Activated CD4-positive, alpha-beta T cell treated with anti-CD3 and anti-CD28 coated beads, Interleukin-2, amount 50 U/mL, for 16 hours (primary cell): ENCODE results near the gene ABR.
"Not testable (repeated sequence)": the region's sequence is repeated elsewhere in the genome, so short reads cannot be mapped to it uniquely, and the experiment has no call there.

ENCODE experiments used
- DNase-seq: peaks from one replicate; pipeline ENCODE4 v3.0.0-alpha.2; 2020

The ABR gene

DNA sequence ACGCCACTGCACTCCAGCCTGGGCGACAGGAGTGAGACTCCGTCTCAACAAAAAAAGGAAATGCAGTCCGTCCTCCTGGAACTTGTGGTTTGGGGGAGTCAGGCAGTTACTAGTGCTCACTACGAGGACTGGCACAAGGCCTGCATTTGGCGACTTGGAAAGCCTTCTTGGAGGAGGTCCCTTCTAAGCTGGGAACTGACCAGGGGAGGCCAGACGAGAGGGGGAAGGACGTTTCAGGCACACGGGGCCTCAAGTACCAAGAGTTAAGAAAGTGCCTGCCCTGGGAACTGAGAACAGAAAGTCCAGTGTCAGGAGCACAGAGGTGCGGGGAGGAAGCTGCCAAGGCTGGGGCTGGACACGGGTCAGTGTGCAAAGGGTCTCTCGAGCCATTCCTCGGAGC is 89.9 kb downstream of the ABR start:
- no peak for DNase-seq

DNA sequence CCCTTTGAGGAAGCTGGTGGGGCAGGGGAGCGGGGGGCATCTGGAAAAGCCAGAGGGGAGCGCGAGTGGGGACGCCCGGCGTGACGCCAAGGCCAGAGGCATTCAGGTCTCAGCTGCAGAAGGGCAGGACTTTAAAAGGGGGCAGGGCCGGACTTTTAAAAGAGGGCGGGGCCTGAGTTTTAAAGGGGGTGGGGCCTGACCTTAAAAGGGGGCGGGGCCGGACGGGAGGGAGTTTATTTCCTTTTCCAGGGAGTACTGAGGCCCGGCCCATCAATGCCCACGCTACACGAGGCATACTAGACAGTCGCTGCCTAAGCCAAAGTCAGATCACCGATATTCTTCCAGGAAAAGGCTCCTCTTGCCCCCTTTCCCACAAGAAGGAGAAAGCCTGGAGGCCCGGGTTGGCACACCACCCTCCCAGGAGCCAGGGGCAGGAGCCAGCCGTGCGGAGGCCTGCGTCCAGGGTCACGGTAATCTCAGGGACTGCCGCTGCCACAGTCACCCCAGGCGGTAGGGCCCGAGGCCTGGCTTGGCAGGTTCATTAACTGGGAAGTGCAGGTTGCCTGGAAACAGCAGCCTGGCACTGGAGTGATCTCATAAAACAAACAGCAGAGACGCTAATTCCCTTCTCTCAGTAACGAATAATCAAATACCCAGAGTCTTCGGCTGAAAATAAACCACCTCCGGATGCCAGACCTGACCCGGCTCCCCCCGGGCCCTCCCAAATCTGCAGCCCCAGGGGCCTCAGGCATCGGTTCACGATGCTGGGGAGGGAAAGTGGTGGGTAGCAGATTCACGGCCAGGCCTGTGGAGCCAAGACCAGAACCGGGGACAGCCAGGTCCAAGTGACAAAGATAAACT is 92.2 kb downstream of the ABR start:
- DNase-seq, result no peak

DNA sequence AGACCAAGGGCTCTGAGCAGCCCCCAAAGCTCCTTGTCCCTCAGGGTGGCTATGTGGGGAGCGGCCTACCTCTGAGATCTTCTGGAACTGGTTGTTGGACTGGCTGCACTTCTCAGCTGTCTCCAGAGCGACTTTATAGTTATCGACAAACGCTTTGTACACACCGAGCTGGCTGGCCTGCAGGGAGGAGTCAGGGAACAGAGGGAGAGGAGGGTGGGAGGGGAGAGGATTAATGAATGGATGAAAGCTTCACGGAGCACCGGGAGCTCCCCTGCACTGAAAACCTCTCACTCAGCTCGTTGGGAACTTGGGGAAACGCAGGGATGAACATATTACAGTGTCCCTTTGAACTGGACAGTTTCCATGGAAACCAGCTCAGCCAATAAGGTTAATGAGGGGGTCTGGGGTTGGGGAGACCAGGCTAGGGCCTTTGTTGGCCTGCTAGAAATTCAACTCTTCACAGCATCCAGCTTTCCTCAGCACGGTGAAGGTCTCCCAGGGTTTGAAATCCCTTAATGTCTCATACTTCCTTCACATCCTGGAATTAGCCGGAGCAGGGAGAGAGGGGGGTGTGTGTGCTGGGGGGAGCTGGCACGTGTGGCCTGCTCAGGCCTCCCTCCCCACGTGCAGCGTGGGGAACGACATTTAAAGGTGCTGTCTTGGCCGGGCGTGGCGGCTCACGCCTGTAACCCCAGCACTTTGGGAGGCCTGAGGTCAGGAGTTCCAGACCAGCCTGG is 96.2 kb downstream of the ABR start:
- DNase-seq, result no peak

DNA sequence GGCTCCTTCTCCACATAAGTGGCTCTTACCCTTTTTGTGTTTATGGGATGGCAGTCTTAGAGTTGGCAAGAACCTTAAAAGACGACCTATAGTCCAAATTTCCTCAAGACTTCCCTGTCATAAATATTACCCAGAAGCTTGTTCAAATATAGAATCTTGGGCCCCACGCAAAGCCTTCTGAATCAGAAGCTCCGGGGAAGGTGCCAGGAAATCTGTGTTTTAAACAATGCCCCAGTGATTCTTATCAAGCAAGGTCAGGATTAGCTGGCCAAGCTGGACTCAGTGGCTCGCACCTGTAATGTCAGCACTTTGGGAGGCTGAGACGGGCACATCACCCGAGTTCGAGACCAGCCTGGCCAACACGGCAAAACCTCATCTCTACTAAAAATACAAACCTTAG is 97.2 kb downstream of the ABR start:
- no peak for DNase-seq

DNA sequence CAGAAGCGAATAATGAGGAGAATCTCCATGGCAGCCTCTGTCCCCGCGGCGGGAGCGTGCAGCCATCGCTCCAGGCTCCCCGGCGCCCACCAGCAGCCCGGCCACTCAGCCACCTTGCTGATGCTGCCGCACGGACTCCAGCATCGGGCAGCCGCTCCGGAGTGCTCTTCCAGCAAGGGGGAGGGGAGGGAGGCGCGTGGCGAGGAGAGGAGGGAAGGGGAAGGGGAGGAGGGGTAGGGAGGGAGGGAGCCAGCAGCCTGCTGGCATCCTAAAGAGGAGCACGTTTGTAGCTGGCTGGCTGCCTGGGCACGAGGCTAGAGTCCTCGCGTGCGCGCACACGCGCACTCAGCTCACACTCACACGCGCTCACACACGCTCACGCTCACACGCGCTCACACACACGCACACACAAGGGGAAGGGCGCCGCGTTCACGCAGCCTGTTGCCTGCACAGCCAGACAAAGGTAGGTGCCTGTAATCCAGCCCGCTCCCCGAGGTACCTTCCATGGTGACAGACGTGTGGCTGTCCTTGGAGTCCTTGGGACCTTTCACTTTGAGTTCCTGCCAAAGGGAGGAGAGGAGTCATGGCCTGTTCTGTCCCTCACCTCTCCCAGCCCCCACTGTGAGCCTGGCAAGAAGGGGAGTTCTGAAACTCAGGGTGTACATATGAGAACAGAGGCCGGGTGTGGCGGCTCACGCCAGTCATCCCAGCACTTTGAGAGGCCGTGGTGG is 100.8 kb downstream of the ABR start:
- no peak for DNase-seq

DNA sequence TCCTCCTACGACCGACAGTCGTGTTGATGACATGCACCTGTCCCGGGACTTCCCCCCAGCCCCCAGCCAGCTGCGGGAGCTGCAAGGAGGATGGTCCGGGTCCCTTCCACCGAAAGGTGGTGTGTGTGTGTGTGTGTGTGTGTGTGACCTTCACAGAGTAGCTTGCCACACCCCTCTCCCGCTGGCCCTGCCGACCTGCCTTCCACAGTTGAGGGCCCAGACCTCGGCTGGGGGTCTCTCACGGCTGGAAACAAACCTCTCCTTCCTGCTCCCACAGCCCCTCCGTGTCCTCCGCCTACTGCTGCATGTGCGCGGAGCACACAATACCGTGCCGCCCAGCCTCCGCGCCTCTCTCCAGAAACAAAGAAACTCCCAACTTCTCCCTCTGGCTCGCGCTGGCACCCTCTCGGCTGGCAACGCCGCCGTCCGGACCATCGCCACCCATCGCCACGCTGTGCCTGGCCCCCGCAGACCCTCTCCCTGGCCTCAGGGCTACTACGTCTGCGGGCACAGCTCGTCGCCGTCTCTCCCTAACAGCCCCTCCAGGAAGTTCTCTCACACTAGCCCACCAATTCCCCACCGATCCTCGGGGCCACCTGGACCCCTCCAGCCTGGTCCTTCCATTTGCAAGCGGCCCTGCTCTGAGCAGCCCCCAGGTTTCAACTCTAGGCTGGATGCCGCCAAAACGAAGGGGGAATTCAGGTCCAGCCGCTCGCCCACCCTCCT is 101.6 kb downstream of the ABR start:
- DNase-seq, result no peak

DNA sequence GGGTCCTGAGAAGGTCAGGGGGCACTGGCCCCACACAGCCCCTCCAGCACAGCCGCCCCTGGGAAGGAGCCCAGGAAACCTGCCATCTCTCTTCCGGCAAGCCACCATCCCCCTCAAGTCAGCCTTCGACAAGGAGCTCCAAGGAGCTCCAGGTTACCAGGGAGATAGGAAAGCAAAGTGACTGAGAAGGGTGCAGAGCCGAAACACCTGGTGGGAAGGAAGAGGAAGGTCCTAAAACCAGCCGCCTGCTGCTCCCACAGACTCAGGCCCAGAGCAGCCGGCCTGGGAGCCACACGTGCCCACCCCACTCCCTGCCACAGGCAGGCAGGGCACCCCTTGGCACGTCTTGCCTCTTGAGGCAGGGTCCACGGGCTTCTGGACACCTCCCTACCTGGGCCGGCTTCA is 102.2 kb downstream of the ABR start:
- DNase-seq, result no peak

DNA sequence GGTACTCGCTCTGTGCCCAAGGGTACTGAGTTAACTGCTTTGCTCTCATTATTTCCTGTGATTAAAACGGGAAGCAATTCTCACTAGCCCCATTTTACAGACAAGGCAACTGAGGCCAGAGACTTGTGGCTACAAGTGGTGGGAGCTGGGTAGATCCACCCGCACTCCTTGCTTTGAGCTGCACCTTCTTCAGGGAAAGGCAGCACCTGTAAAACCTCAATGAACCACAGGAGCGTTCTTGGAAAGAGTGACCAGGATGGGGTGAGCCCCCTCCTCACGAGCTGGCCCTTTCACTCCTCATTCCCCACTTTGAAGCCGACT is 102.8 kb downstream of the ABR start:
- no peak for DNase-seq

DNA sequence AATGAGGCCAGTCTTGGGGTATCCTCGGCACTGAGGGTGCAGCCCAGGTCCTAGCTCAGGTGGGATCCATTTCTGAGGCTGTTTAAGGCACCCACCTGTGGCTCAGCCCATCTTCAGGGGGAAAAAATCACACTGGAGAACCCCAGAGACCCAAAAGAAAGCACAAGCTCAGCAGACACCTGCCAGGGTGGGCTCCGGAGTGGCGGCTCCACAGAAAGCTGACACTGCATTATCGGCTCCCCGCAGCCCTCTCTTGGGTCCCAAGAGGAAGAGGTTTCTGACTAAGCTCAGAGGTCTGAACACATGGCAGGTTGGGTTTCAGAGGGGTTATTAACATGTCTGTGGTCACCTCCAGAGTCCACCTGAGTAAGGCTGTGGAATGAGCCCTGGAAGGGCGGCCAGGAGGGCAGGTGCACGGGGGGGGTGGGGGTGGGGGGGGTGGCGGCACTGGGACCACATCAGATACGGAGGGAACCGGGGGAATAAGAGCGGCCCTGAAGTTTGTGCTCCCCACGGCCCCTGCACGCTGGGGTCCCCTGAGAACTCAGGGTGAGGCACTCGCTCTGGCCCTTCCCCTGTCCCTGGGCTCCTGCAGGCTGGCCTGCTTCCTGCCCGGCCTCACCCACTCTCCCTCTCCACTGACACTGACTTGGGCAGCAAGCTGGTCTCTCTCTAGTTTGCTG is 103.3 kb downstream of the ABR start:
- DNase-seq, result no peak

DNA sequence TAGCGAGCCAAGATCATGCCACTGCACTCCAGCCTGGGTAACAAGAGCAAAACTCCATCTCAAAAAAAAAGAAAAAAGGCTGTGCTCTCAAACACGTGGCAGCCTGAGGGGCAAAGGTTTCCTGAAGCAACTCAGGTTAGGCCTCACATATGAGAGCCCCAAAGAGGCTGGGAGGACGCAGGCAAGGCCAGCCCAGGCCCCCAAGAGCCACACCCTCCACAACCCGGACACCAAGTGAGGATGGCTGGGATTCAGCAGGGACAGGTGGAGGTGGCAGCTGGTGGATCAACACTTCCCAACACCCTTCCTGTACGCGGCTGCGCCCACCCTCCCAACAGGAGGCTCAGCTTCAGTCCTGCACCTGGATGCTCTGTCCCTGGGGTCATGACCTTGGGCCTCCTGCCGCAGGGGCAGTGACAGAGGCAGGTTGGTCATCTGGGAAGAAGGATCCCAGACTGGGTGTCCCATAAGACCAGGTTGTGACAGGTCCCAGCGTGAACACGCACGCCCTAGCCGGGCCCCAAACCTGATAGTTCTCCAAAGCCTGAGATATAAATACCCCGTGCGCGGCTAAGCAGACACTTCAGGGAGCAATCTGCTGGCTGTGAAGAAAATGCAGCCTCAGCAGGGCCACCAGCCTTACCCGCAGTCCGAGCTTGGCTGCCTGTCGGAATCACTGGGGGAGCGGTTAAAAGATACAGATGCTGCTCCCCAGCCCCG is 104.7 kb downstream of the ABR start:
- DNase-seq, result no peak

DNA sequence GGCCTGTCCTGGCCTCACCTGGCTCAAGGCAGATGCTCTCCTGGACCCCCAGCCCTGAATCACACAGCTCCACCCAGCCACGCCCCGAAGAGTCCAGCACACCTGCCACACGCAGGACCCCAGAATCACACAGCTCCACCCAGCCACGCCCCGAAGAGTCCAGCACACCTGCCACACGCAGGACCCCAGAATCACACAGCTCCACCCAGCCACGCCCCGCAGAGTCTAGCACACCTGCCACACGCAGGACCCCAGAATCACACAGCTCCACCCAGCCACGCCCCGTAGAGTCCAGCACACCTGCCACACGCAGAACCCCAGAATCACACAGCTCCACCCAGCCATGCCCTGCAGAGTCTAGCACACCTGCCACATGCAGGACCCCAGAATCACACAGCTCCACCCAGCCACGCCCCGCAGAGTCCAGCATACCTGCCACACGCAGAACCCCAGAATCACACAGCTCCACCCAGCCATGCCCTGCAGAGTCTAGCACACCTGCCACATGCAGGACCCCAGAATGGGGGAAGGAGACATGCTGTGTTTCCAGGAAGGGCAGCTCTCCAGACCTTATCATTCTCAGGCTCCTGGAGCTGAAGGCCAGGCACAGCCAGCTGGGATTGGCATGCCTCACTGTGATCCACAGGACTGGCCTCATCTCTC is 105.7 kb downstream of the ABR start:
- DNase-seq, result not testable (repeated sequence)

DNA sequence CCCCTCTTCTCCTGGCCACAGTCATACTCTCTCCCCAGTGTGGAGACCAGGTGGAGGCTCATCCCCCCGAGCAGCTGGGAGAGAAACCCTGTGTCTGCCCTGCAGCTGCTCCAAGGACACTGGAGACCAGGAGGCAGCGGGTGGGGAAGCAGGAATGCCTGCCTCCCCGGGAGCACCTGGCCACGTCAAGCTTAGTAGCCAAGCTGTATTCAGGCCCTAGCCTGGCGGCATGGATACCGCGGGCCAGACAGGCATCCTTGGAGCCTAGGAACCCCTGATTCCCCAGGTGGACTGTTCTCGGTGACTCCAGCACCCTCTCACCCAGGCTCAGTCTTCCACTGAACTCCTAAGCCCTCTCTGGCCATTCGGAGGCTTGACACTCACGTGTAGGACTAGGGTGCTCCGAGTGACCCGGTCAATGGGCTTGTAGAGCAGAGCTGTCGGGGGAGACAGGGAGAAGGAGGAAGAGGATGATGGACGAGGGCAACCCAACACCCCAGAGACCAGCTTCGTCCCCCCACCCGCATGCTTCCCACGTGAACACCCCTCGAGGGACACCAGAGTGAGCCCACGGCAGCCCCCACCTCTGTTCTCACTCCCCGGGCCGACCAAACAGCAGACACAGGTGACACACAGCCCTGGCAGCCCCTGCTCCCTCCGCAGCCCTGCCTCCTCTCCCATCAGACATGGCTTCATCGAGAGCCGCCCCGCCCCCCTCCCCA is 106.4 kb downstream of the ABR start:
- no peak for DNase-seq

DNA sequence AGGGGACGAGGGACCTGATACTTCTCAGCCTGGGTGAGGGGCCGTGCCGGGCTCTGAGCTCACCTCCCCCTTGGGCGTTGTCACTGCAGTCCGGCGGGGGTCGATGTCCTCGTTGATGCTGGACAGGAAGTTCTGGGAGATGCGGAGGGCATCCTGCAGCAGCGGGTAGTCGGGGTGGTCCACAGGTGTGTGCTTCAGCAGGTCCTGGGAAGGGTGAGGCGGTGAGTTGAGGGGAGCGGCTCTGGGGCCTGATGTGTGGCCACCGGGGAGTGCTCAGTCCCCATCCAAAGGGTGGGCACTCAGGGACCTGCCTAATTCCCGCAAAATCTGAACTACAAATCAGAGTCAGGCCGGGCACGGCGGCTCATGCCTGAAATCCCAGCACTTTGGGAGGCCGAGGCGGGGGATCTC is 107.2 kb downstream of the ABR start:
- DNase-seq, result no peak

DNA sequence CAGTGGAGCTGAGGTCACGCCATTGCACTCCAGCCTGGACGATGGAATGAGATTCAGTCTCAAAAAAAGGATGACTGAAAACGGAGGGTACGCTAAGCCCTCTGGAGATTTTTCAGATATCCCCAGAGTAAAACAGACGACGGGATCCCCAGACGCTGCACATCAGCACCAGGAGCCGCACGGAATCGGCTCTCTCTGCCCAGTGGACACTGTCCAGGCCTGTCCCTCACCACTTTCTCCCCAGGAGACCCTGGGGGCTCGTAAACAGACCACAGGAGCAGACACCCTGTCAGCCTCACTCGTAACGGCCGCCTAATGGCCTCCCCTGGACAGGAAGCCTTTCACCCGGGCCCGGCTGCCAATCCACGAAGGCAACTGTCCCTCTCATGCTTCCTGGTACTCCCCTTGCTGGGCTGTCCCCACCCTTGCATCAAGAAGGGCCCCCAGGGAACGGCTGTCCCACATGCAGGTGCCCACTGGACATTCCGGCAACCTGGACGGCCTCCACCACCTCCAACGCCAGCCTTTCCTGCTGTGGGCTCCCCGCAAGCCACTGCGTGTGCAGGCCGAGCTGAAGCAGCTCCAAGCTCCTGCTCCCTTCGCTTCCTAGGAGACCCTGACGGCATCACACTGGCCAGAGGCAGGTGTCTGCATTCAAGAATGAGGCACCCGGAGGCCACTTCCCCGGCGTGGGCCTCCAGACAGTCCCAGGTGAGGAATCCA is 108.5 kb downstream of the ABR start:
- no peak for DNase-seq

DNA sequence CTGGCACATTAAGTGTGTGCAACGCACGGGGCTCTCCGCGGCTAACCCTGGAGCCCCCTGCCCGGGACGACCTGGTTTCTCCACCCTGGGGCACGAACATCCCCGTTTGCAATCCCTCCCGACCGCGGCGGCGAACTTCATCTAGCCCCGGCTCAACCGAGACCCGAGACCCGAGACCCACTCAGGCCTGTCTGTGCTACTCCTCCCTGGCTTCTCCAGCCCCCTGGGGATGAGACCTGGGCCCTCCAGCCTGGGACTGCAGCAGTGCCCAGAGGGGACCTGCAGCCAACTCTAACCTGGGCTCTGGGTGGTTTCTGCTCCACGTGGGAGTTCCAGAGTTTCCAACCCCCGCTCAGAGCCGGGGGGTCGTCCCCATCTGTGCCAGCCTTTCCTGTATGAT is 109.4 kb downstream of the ABR start:
- no peak for DNase-seq

DNA sequence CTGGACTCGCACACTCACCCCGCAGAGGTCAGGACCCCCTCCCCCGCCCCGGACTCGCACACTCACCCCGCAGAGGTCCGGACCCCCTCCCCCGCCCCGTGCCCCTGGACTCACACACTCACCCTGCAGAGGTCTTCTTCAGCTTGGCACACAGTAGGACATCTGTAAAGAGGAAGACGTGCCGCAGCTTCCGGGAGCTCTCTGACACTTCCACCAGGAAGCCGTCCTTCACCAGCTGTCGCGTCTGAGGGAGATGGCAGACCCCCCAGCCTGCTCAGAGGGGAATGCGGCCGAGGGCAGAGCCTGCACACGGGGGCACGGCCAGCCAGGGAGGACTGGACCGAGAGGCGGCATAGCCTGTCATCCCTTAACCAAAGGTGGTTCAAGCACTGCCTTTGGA is 109.9 kb downstream of the ABR start:
- DNase-seq, result no peak

DNA sequence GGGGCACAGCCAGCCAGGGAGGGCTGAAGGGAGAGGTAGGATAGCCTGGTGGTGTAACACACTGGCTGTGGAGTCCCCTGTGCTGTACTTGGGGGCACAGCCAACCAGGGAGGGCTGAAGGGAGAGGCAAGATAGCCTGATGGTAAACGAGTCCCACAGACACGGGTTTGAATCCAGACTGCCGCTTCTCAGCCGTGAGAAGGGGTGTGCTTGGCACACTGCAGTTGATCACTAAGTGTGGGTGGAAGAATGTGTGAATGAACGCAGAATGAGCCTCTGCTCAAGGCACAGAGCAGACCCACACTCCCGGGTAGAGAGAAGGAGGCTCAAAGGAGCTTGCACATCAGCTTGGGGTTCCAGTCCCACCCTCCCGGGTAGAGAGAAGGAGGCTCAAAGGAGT is 111.4 kb downstream of the ABR start:
- DNase-seq, result no peak

DNA sequence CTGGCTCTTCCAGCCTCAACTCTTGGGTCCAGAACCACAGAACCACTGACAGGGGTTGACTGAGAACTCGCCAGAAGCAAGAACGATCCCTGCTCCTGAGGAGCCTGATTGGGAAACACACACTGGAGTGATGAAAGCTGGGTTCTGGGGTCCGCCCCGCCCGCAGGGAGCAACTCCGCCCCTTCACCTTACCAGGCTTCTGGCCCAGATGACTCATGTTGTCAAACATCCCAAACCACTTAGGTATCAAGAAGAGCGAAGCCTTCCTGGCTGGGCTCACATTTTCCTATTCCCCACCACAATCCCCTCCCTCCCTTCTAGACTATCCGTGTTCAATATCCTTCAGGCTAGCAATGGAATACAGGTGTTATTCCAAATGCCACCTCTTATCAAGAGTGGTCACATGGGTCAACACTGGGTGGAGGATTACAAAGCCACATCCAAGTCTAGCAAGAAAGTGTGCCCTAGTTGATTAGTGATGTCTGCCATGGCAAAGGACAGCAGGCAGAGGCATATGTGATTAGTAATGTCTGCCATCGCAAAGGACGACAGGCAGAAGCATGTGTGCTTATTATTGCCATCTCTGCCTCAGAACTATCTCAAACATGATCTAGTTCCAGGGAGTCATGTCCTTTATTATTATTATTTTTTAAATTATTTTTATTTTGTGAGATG is 112.4 kb downstream of the ABR start:
- DNase-seq, result no peak

DNA sequence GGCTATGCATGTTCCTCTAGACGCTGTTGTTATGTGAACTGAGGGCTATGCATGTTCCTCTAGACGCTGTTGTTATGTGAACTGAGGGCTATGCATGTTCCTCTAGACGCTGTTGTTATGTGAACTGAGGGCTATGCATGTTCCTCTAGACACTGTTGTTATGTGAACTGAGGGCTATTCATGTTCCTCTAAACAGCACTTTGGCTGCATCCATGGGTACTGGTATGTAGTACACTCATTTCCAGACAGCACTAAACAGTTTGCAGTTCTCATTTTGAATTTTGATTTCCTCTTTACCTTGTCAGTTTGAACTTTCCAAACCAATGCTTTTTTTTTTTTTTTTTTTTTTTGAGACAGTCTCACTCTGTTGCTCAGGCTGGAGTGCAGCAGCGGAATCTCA is 114.4 kb downstream of the ABR start:
- not testable (repeated sequence) for DNase-seq
